ENCODE measurements around the gene MEIOSIN. TPM values are rescaled to one million over a fixed set of nuclear protein-coding genes. Genes with fewer than 3 reads are reported as not detected.

MEIOSIN gene
- total RNA-seq, 4 donors from 2014 or later: not detected

- peak within 1 kb of the TSS; percentile 95 to 100 (median 97) for H3K27ac ChIP-seq
- intact Hi-C loops (cut with DNase I; ENCODE audit: low total_unique reads) (no loop called here), in situ Hi-C loops (cut with MboI; ENCODE audit: low pct_ligation_motif_present in 1 of 4, low pct_unique_long_range_greater_than_20kb in 1 of 4, low sequenced_read_pairs in 3 of 4) (no loop called here)
- peaks cover 3 to 17% (median 10%) of the 10 kb centered on the region in 4 donors for H3K4me1 ChIP-seq
- DNase-seq: peak; percentile 97
- H3K4me3 ChIP-seq: peak within 1 kb of the TSS; percentile 71 to 97 (median 90)
- no peaks in the 10 kb centered on the region for H3K27me3 ChIP-seq
- peaks cover 0 to 10% (median 5%) of the 10 kb centered on the region in 4 donors for H3K36me3 ChIP-seq
- WGBS, 2 donors (ENCODE audit: low coverage in 1 of 2): 0% methylated on average over 67 of the region's 70 CpGs; no CpG with 5 or more reads in 1 of the 2 donors
- no peaks in the 10 kb centered on the region for H3K9me3 ChIP-seq
- TF ChIP-seq EP300 (IDR thresholded peaks at IDR 0.05; ENCODE audit: low read depth) (no peak), POLR2AphosphoS5 (IDR thresholded peaks at IDR 0.05) (peak; percentile 63 to 86 (median 85)), CTCF (IDR thresholded peaks at IDR 0.05) (no peak), POLR2A (IDR thresholded peaks at IDR 0.05) (peak; percentile 75)
Observed at GRCh38 chr19:45692187-45693105, 40.8 kb upstream of the MEIOSIN start, which contains the start of gene QPCTL. TSS of gene QPCTL (plus strand) at chr19:45692666. CDS start at chr19:45692704, 38 bp downstream.

GRCh38 chr19:45693106-45693788, 40.0 kb upstream of the MEIOSIN start:
- intact Hi-C loops (cut with DNase I; ENCODE audit: low total_unique reads) (no loop called here), in situ Hi-C loops (cut with MboI; ENCODE audit: low pct_ligation_motif_present in 1 of 4, low pct_unique_long_range_greater_than_20kb in 1 of 4, low sequenced_read_pairs in 3 of 4) (no loop called here)
- no peaks in the 10 kb centered on the region for H3K9me3 ChIP-seq
- H3K4me1 ChIP-seq: peaks cover 3 to 17% (median 10%) of the 10 kb centered on the region in 4 donors
- H3K27me3 ChIP-seq: no peaks in the 10 kb centered on the region
- 0 to 2% methylated on average over 2 to 22 of the region's 22 CpGs for WGBS, 2 donors (ENCODE audit: low coverage in 1 of 2)
- peak overlapping the region; percentile 95 to 100 (median 97) for H3K27ac ChIP-seq
- H3K36me3 ChIP-seq: peaks cover 0 to 2% (median under 1%) of the 10 kb centered on the region in 4 donors
- TF ChIP-seq CTCF (IDR thresholded peaks at IDR 0.05): peak; percentile 87 to 93 (median 91)
- TF ChIP-seq EP300 (IDR thresholded peaks at IDR 0.05; ENCODE audit: low read depth): no peak
- H3K4me3 ChIP-seq: peak overlapping the region; percentile 71 to 97 (median 90)
- DNase-seq: peak; percentile 89

GRCh38 chr19:45701676-45702075, 31.6 kb upstream of the MEIOSIN start:
- H3K4me3 ChIP-seq: no peak overlapping the region
- intact Hi-C loops (cut with DNase I; ENCODE audit: low total_unique reads): no loop called here
- peaks cover 0 to 8% (median 2%) of the 10 kb centered on the region in 4 donors for H3K36me3 ChIP-seq
- WGBS, 2 donors (ENCODE audit: low coverage in 1 of 2): 73 to 80% methylated on average over 1 to 7 of the region's 7 CpGs
- H3K4me1 ChIP-seq: no peaks in the 10 kb centered on the region
- TF ChIP-seq POLR2A (IDR thresholded peaks at IDR 0.05): no peak
- TF ChIP-seq POLR2AphosphoS5 (IDR thresholded peaks at IDR 0.05): no peak
- TF ChIP-seq EP300 (IDR thresholded peaks at IDR 0.05; ENCODE audit: low read depth): no peak
- no peak for TF ChIP-seq CTCF (IDR thresholded peaks at IDR 0.05)
- no peak overlapping the region for H3K27ac ChIP-seq
- in situ Hi-C loops (cut with MboI; ENCODE audit: low pct_ligation_motif_present in 1 of 4, low pct_unique_long_range_greater_than_20kb in 1 of 4, low sequenced_read_pairs in 3 of 4): no loop called here
- DNase-seq: no peak
- no peaks in the 10 kb centered on the region for H3K9me3 ChIP-seq
- H3K27me3 ChIP-seq: no peaks in the 10 kb centered on the region

- in situ Hi-C loops (cut with MboI; ENCODE audit: low pct_ligation_motif_present in 1 of 4, low pct_unique_long_range_greater_than_20kb in 1 of 4, low sequenced_read_pairs in 3 of 4): no loop called here
- Histone ChIP-seq H3K4me3 (no peak overlapping the region), H3K36me3 (peaks cover 0 to 8% (median 2%) of the 10 kb centered on the region in 4 donors), H3K9me3 (no peaks in the 10 kb centered on the region), H3K27ac (no peak overlapping the region), H3K4me1 (no peaks in the 10 kb centered on the region), H3K27me3 (no peaks in the 10 kb centered on the region)
- TF ChIP-seq POLR2AphosphoS5 (IDR thresholded peaks at IDR 0.05): no peak
- no peak for TF ChIP-seq EP300 (IDR thresholded peaks at IDR 0.05; ENCODE audit: low read depth)
- TF ChIP-seq POLR2A (IDR thresholded peaks at IDR 0.05): no peak
- TF ChIP-seq CTCF (IDR thresholded peaks at IDR 0.05): no peak
- intact Hi-C loops (cut with DNase I; ENCODE audit: low total_unique reads): no loop called here
- no peak for DNase-seq
- 94% methylated on average over 9 of the region's 9 CpGs; no CpG with 5 or more reads in 1 of the 2 donors for WGBS, 2 donors (ENCODE audit: low coverage in 1 of 2)
Observed at GRCh38 chr19:45705115-45705514, 28.1 kb upstream of the MEIOSIN start.

All from transverse colon (tissue), 4 donors.